Right kidney (tissue), 1 donor: ENCODE results near the gene ZFPM1.

ENCODE experiments used
- DNase-seq: peaks from one replicate; pipeline ENCODE4 v3.0.0-alpha.2; 2016

The ZFPM1 gene

GRCh38 chr16:88499836-88500251, 46.8 kb downstream of the ZFPM1 start:
- no peak for DNase-seq

DNA sequence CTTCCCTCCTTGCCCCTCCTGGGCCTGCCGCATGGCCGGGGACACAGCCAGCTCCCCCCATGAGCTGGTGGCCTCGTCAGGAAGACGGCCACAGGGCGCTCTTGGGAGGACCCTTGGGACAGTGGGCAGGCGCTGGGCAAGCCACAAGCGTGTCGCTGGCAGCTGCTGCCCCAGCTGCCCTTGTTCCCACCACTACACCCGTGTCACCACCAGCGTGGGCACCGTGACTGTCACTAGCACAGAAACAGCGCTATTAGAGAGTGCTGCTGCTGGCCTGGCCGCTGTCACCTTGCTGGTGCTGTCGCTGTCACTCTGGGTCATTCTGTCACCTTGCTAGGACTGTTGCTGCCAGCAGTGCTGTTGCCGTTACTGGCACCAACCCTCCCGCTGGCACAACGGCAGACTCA, 47.2 kb downstream of the ZFPM1 start:
- DNase-seq: no peak

DNA sequence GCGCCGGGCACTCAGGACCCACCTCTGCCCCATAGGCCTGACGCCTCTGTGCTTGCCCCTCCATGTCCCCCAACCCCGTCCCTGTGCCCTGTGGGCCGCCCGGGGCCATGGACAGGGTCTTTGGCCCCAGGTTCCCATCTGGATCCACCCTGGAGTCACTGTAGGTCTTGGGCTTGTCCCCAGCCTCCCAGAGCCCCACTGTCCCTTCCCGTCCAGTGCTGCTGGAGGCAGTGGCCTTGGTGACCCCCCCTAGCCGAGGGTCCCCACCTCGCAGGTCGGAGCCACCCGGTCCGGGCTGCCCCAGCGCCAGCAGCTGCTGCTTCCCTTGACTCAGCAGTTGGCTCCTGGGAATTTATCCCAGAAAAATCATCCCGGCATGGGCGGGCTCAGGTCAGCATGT, 49.3 kb downstream of the ZFPM1 start:
- DNase-seq: no peak

- DNase-seq: no peak
These were observed 49.7 kb downstream of the ZFPM1 start for GRCh38 chr16:88502776-88503280.

DNA sequence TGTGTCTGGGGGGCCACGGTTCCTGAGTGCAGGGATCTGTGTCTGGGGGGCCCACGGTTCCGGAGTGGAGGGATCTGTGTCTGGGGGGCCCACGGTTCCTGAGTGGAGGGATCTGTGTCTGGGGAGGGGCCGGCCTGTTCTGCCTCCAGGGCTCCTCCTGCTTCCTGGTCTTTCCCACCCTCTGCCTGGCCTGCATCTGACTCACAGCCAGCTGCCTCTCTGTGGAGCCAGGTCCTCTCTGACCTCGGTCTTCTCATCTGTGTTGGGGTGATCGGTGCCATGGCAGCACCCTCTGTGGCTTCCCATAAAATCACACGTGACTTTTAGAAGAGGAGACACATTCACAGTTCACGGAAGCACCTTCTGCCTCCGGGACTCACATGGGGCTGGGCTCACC, 50.3 kb downstream of the ZFPM1 start:
- DNase-seq: no peak

- no peak for DNase-seq
These were observed 50.9 kb downstream of the ZFPM1 start for GRCh38 chr16:88503771-88504488.

- no peak for DNase-seq
These were observed 51.7 kb downstream of the ZFPM1 start for GRCh38 chr16:88504489-88505404.

- no peak for DNase-seq
These were observed 52.5 kb downstream of the ZFPM1 start for GRCh38 chr16:88505405-88506082.

DNA sequence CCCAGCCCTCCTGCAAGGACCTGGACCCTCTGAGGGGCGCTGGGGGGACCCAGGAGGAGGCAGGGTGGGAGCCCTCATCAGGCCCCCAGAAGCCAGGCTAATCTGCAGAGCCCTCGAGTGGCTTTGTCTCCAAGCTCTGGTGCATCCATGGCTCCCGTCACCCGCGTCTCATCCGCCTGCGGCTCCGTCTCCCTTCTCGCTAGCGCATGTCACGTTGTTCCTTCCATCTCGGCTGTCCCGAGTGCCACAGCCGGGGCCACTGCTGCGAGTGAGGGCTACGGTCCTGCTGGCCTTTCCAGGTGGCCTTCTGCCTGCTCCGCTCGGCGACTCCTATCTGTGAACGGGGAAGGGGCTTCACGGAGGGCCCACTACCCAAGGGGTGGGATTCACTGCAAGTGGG, 53.6 kb downstream of the ZFPM1 start:
- no peak for DNase-seq

DNA sequence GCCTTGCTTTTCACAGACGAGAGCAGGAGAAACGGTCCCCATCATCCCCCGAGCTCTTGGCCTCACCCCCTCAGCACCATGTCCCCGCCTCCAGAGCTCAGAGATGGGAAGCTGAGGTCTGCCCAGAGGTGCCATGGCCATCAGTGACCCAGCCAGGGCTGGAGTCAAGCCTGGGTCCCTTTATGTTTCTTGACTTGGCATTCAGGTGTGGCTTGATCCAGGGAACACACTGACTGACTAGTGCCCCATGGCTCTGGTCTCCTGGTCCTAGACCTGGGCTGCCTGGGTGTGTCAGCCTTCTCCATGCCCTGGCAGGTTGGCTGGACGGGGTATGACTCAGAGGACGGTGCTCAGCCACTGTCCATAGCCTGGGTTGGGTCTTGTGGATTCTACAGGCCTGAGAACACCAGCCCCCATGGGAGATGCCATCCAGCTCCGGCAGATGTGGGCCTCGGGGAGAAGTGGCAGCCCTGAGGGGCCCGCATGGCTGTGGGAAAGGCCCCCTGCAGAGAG, 54.2 kb downstream of the ZFPM1 start:
- DNase-seq: no peak

GRCh38 chr16:88508376-88508867, 55.3 kb downstream of the ZFPM1 start:
- DNase-seq: no peak

DNA sequence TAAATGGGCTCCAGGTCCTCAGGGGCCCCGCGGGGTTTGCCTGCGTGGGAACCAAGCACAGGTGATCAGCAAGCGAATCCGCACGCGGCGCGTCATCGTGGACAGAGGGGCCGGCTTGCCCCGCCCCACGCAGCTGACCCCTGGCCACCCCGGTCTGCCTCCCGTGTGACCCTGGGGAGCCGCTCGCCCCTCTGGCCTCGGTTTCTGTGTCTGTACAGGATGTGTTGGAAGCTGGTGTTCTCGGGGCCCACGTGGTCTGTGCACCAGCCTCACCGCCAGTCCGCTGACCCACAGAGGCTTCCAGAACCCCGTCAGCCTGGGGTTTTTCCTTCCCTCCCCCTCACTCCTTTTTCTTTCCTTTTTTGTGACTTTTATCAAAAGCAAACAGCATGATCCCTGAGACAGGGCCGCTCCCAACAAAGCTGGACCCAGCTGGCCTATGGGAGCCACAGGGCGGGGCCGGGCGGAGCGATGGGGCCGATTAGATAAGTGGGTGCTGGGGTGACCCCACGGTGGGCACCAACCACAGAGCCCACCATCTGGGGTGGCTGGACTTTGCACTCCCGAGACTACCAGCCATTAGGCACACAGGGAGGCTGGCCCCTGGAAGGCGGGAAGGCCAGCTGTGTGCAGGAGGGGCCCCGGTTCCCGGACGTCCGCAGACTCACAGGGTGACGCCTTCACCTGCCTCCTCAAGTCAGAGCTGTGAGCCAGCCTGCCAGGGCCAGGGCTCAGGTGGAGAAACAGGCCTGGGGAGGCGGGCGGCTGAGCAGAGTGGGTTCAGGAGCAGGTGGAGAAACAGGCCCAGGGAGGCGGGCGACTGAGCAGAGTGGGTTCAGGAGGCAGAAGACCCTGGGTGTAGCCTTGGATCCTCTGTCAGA, 56.0 kb downstream of the ZFPM1 start:
- DNase-seq: no peak

DNA sequence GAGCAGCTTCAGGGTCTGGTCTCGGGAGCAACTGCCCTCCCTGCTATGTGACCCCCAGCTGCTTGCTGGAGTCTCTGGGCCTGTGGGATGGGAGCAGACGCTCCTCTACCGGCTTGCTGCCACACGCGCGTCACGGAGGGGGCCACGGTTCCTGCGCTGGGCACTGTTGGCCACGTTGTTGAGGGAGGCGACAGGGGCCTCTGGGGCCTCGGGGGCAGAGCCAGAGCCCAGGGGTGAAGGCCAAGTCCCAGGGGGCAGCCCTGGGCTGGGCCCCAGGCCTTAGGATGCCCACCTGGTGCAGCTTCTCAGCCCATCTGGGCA, 56.6 kb downstream of the ZFPM1 start:
- DNase-seq: no peak

GRCh38 chr16:88510091-88510994, 57.3 kb downstream of the ZFPM1 start:
- DNase-seq: no peak

DNA sequence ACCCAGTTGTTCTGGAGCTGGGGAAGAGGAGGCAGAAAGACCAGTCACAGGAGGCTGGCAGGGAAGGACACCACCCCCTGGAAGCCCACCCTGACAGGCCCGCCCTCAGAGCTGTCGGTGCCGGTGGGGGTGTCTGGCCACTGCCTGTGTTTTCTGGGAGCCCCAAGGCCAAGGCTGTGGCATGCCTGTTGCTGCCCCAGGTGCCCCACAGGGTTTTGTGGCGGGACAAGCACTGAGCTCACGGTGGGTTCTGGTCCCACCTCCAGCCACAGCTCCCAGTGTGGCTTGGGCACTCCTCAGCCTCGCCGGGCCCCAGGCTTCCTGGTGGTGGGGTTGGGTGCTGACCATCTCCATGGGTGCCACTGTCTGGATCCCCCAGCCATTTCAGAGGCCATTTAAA, 58.0 kb downstream of the ZFPM1 start:
- no peak for DNase-seq

- no peak for DNase-seq
These were observed 58.8 kb downstream of the ZFPM1 start for GRCh38 chr16:88511906-88512305.

DNA sequence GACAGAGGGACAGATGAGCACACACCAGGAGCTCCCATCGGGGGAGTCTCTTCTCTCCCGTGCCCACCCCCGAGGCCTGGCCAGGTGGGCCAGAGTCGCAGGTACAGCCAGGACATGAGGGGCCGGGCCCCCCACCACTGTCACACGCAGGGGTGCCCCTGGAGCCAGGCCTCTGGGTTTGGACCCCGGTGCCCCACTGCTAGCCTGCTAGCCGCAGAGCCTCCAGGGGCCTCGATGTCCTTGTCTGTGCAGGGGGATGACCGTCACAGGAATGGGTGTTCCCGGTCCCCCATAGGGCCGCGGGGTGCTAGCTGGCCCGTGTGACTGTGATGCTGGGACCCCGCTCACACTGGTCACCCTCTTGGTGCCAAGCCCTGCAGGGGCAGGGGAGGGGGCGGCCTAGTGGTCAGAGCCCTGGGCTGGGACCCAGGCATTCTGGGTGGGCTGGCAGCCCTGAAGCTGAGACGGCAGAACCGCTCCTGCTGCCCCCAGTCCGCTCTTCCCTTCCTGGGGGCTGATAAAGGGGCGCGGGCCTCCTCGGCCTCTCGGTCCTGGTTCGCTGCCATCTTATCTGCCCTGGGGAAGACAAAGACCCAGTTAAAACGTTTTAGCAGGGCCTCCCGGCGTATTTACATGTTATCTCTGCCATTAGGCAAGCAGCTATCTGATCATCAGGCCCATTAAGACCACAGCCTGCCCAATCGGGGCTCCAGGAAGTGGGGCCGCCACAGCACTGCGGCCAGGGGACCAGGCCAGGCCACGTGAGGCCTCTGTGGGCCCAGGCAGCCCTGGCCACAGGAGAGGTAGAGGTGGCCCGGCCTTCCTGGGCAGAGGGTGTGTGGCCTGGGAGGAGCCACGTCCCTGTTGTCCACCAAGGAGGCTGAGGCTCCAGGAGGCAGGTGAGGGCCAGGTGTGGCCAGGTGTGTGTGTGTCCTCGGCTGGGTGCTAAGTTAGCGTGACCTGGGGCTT, 59.9 kb downstream of the ZFPM1 start:
- DNase-seq: no peak

- DNase-seq: no peak
These were observed 61.0 kb downstream of the ZFPM1 start for GRCh38 chr16:88514070-88514469.

- DNase-seq: no peak
These were observed 61.6 kb downstream of the ZFPM1 start for GRCh38 chr16:88514526-88515232.
